HK-2 (cell line): ENCODE measurements around the gene MOSMO.
"Not testable (repeated sequence)": the region's sequence is repeated elsewhere in the genome, so short reads cannot be mapped to it uniquely, and the experiment has no call there.

Experiments
- DNase-seq: peaks from one replicate; pipeline ENCODE4 v3.0.0-alpha.2; 2018; ENCODE audit not compliant: unreplicated experiment

The MOSMO gene

DNA sequence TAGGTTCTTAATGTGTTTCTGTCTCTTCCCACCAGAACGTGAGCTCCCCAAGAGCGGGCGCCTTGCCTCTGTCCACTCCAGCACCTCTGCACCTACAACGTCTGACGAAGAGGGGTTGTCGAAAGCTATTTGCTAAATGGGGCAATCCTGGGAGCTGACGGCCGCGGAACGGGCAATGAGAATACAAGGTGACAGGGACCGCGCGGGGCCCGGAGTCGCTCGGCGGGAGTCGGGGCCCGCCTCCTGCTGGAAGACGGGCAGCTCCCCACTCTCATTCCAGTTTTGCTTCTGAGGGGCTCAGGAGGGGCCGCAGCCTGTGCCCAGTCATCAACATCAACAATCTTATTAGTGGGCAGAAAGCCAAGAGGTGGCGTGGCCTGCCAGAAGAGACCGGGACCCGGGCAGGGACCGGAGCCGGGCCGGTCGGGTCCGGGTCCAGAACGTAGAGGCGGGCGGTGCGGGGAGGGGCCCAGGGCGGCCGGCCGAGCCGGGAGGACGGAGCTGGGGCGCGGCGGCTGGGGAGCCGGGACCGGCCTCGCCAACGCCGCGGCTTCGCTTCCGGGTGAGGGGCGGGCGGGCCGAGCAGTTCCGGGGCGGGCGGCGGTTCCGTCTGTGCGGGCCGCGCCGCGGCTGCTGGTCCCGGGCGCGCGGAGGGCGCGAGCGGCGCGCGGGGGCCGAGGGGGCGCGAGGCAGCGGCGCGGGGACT lies at the start of gene MOSMO:
TSS of gene MOSMO (plus strand) at position 603 of the 706 bp plus-strand sequence. CDS start 191 bp downstream, outside the sequence.
- peak; percentile 48 for DNase-seq

GRCh38 chr16:21959050-21959449 lies 48.9 kb upstream of the MOSMO start:
- no peak for DNase-seq

- no peak for DNase-seq
Measured at GRCh38 chr16:21962475-21962874, 45.4 kb upstream of the MOSMO start.

GRCh38 chr16:21963887-21964286 lies 44.0 kb upstream of the MOSMO start:
- no peak for DNase-seq

GRCh38 chr16:21964353-21964752 lies 43.6 kb upstream of the MOSMO start:
- DNase-seq: no peak

- no peak for DNase-seq
Measured at GRCh38 chr16:21971856-21972255, 36.1 kb upstream of the MOSMO start.

DNA sequence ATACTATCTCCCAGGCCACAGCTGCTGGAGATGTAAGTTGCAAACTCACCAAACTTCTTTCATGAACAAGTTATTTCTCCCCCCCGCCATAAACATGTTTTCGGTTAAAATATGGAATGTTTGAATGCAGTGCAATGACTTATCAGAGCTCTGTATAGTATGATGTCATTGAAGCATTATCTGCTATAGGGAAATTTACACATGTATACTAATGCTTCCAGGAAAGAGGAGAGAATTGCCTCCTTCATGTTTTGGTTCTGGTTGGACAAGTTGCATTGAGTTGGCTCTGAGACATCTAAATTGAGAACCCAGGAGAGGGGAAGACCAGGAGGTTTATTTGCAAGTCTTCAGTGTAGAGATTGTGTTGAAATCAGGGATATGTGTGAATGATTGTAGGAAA lies 34.0 kb upstream of the MOSMO start:
- no peak for DNase-seq

DNA sequence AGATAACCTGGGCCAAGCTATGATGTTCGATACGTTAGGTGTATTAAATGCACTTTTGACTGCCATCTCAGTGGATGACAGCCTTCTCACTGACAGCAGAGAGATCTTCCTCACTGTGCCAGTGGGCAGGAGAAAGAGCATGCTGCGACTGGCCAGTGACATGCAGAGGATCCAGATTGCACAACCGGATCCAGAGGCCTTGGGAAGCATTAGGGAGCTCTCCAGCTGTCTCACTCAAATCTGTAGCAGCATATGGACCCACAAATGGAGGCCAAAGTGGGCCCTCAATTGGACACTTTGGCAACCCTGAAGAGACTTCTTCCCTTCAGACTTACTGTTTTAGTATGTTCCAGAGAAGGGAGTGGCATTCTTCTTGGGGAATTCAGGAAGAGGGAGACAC lies 27.9 kb upstream of the MOSMO start:
- no peak for DNase-seq

DNA sequence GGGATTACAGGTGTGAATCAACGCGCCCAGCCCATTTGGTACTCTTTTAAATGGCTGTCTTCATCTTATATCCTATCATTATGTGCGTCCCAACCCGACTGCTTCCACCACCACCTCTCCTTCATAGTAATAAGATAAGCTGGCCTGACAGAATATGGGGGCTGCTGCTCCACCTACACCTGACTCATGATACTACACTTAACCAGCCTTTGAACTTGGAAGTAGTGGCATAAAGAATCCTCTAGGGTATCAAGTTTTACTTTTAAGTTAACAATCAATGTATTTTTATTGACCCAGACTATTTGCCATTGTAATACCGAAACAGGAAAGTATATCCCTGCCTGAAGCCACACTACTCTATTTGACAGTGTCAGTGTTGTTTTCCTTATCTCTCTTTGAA lies 25.8 kb upstream of the MOSMO start:
- DNase-seq: no peak

GRCh38 chr16:21984062-21984461 lies 23.8 kb upstream of the MOSMO start:
- no peak for DNase-seq

DNA sequence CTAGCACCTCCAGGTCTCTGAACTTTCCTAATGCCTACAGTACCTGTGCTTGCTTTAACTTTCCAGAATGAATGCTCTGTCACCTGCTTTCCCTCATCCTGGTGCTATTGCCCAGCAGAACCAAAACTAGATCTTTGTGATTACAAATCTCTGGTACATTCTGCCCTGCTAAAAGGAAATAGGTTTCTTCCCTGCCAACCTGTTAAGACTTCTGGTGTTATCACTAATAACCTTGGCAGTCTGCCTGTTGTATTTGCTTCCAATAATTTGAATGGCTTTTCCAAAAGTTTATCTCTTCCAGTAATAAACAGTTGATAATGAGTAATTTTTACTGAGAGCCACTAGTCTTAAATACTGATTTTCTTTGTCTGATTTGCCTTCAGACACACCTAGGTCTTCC lies 22.4 kb upstream of the MOSMO start:
- no peak for DNase-seq

DNA sequence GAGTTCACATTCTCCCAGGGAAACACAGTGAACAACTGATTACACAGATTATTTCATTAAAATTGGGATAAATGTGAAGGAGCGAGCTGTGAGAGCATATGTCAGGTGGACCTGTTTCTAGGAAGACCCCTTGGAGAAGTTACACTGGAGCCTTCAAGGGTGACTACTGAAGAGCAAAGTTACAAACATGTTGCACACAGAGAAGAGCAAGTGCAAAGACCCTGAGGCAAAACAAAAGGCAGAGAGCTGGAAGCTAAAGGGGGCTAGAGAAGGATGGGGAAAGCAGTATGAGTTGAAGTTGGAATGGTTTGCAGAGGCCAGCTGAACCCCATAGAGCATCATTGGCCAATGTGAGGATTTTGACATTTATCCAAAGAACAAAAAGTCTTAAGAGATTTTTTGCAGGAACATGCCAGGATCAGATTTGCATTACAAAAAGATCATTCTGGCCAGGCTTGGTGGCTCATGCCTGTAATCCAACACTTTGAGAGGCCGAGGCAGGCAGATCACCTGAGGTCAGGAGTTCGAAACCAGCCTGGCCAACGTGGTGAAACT lies 21.1 kb upstream of the MOSMO start:
- DNase-seq: no peak

GRCh38 chr16:21987498-21987897 lies 20.4 kb upstream of the MOSMO start:
- DNase-seq: no peak

DNA sequence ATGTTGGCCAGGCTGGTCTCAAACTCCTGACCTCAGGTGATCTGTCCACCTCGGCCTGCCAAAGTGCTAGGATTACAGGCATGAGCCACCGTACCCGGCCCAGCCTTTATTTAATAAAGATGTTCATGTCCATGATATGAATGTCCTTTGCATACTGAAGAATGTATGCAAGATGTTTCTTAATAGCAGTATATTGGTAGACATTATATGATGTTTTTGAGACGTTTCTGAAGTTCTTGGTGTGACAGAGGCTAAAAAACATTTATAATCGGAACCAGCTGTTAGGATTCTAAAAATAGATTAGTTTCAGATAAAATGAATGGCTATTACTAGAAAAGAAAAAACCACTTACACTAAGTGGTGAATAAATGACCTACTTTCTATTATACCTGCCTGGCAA lies 18.8 kb upstream of the MOSMO start:
- DNase-seq: no peak

GRCh38 chr16:21989751-21990150 lies 18.2 kb upstream of the MOSMO start:
- no peak for DNase-seq

GRCh38 chr16:21990381-21990944 lies 17.4 kb upstream of the MOSMO start:
- no peak for DNase-seq

DNA sequence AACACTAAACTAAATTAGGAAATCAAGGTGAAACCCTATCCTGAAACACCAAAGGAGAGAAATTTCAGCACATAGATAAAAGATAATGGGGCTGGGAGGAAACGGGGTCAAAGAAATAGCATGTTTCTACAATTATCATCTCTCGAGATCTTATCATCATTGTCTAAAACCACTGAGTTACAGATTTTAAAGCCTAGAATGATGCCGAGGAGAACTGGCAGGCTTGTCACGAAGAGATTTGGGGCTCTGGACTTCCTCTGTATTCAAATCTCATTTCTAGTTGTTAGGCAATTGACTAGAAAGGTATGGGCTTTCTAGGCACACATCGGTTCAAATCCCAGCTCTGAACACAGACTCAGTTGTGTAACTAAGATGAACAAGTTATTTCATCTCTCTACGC lies 16.3 kb upstream of the MOSMO start:
- DNase-seq: no peak

DNA sequence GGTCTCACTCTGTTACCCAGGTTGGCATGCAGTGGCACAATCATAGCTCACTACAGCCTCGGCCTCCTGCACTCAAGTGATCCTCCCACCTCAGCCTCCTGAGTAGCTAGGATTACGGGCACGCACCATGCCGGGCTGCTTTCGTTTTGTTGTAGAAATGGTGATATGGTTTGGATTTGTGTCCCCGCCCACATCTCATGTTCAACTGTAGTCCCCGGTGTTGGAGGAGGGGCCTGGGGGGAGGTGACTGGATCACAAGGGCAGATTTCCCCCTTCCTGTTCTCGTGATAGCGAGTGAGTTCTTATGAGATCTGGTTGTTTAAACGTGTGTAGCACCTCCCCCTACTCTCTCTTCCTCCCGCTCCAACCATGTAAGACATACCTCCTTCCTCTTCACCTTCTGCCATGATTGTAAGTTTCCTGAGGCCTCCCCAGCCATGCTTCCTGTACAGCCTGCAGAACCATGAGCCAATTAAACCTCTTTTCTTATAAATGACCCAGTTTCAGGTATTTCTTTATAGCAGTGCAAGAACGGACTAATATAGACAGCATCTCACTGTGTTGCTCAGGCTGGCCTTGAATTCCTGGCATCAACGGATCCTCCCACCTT lies 12.9 kb upstream of the MOSMO start:
- no peak for DNase-seq

GRCh38 chr16:21996923-21997696 lies 10.8 kb upstream of the MOSMO start:
- DNase-seq: no peak

DNA sequence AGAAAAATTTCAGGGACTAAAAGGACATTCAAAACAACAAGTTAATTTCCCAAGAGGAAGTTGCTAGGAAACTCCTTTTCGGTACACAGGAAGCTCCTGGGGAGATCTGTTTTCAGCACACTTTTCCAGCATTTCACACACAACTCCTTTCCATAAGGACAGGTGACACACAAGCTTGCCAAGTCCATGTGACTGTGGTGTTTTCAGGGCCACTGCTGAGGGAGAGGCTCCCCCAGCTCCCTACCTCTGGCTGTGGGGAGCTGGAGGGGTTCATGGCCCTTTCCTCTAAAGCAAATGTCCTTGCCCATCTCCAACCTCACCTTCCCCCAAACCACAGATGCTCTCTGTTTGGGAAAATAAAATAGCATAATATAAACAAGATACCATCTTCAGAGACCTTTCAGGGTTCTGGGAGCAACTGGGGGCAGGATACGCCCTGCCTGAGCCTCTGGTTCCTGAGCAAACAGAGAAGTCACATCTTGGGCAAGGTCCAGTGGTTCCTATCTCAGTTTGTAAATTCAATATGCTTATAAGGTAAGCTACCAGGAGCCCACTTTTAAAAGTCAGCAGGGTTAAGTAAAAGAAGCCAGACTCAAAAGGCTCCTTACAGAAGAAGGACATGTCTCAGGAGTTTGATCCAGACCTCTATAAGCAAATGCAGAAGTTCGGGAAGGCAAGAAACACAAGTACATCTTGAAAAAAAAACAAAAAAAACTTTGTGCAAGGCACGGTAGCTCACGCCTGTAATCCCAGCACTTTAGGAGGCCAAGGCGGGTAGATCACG lies 10.0 kb upstream of the MOSMO start:
- DNase-seq: no peak

GRCh38 chr16:22001591-22001990 lies 6.3 kb upstream of the MOSMO start:
- DNase-seq: no peak

DNA sequence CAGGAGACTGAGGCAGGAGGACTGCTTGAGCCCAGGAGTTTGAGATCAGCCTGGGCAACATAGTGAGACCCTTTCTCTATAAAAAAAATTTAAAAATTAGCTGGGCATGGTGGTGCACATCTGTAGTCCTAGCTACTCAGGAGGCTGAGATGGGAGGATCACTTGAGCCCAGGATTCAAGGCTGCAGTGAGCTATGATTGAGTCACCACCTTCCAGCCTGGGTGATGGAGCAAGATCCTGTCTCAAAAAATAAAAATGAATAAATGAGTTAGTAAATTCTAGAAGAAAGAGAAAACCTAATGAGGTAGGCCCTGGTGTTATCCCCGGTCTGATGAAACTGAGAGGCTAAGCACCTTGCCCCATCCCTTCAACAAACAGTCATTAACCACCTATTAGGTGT lies 5.9 kb upstream of the MOSMO start:
- not testable (repeated sequence) for DNase-seq
